ENCODE results near the gene PSAT1. TPM values are rescaled to one million over a fixed set of nuclear protein-coding genes. Genes with fewer than 3 reads are reported as not detected.

The PSAT1 gene
- total RNA-seq, 1 donor: 175 TPM

DNA sequence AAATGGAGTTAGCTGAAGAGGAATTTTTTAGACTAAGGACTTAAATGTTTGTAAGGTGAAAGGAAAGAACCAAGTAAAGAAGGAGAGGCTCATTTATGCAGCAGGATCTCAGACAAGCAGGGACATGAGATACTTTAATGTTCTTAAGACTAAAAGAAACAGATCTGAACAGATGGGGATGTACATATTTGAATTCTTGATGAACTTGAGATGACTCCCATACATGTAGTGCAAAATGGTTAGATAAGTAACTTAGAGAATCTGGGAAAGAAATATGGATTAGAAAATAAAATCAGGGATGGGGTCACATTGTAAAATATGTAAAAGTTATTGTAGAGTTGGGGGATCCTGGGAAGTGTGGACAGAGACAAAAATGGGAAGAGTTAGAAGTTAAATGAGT, 27.1 kb upstream of the PSAT1 start:
- no peak overlapping the region for H3K4me3 ChIP-seq (ENCODE audit: insufficient read depth, low read length)
- no peak overlapping the region for H3K27ac ChIP-seq (ENCODE audit: low read depth, low read length)
- peaks cover 24% of the 10 kb centered on the region for H3K36me3 ChIP-seq (ENCODE audit: insufficient read depth, low read length)
- H3K9me3 ChIP-seq (ENCODE audit: low read depth, low read length): no peaks in the 10 kb centered on the region
- no peaks in the 10 kb centered on the region for H3K79me2 ChIP-seq (ENCODE audit: insufficient read depth, low read length)
- TF ChIP-seq, protein P1, sequence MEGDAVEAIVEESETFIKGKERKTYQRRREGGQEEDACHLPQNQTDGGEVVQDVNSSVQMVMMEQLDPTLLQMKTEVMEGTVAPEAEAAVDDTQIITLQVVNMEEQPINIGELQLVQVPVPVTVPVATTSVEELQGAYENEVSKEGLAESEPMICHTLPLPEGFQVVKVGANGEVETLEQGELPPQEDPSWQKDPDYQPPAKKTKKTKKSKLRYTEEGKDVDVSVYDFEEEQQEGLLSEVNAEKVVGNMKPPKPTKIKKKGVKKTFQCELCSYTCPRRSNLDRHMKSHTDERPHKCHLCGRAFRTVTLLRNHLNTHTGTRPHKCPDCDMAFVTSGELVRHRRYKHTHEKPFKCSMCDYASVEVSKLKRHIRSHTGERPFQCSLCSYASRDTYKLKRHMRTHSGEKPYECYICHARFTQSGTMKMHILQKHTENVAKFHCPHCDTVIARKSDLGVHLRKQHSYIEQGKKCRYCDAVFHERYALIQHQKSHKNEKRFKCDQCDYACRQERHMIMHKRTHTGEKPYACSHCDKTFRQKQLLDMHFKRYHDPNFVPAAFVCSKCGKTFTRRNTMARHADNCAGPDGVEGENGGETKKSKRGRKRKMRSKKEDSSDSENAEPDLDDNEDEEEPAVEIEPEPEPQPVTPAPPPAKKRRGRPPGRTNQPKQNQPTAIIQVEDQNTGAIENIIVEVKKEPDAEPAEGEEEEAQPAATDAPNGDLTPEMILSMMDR (IDR thresholded peaks at IDR 0.05; ENCODE audit: extremely low read depth, low read depth, low read length): no peak
- H3K4me2 ChIP-seq (ENCODE audit: insufficient read depth, low read length): no peak overlapping the region
- peak; percentile 60 for DNase-seq (ENCODE audit: insufficient read length, low spot score, missing footprints)
- no peaks in the 10 kb centered on the region for H4K20me1 ChIP-seq (ENCODE audit: insufficient read depth, low read length)
- no peaks in the 10 kb centered on the region for H3K4me1 ChIP-seq (ENCODE audit: insufficient read depth, low read length)
- no peaks in the 10 kb centered on the region for H3K27me3 ChIP-seq (ENCODE audit: insufficient read depth, low read length)
- no peak overlapping the region for H2AFZ ChIP-seq (ENCODE audit: low read length)

DNA sequence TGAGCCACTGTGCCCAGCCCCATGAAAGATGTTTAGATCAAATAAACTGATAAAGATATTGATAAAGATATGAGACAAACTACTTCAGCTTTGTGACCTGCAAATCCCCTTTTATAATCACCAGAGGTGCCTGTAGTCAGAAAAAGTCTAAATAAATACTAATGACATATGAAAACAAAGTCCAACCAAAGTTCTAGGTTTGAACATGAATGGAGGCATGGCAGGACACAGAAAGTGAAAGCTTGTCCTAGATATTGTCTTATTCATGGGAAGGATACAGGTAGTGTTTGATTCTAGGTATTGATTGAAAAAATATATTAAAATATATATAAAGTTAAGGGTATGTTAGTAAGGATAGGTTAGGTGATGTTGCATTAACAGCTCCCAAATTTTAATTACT, 24.6 kb upstream of the PSAT1 start:
- Histone ChIP-seq H3K27me3 (ENCODE audit: insufficient read depth, low read length) (no peaks in the 10 kb centered on the region), H3K4me3 (ENCODE audit: insufficient read depth, low read length) (no peak overlapping the region), H2AFZ (ENCODE audit: low read length) (no peak overlapping the region), H3K4me2 (ENCODE audit: insufficient read depth, low read length) (no peak overlapping the region), H3K27ac (ENCODE audit: low read depth, low read length) (no peak overlapping the region), H4K20me1 (ENCODE audit: insufficient read depth, low read length) (no peaks in the 10 kb centered on the region), H3K36me3 (ENCODE audit: insufficient read depth, low read length) (peaks cover 4% of the 10 kb centered on the region), H3K4me1 (ENCODE audit: insufficient read depth, low read length) (no peaks in the 10 kb centered on the region), H3K9me3 (ENCODE audit: low read depth, low read length) (no peaks in the 10 kb centered on the region), H3K79me2 (ENCODE audit: insufficient read depth, low read length) (no peaks in the 10 kb centered on the region)
- TF ChIP-seq, protein P1 (IDR thresholded peaks at IDR 0.05; ENCODE audit: extremely low read depth, low read depth, low read length): no peak
- no peak for DNase-seq (ENCODE audit: insufficient read length, low spot score, missing footprints)

DNA sequence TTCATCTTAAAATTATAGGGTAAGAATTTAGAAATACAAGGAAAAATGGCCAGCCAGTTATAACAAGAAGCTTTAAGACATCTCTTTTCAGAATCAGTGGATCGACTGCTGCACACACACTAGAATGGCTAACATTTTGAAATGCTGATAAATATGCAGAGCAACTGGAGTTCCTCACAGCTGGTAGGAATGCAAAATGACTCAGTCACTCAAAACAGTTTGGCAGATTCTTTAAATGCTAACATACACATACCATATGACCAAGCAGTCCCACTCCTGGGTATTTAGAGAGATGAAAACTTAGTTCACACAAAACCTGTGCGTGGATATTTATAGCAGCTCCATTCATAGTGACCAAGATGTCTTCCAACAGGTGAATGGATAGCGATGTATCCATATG, 23.2 kb upstream of the PSAT1 start:
- H3K36me3 ChIP-seq (ENCODE audit: insufficient read depth, low read length): no peaks in the 10 kb centered on the region
- DNase-seq (ENCODE audit: insufficient read length, low spot score, missing footprints): peak; percentile 49
- no peaks in the 10 kb centered on the region for H3K79me2 ChIP-seq (ENCODE audit: insufficient read depth, low read length)

DNA sequence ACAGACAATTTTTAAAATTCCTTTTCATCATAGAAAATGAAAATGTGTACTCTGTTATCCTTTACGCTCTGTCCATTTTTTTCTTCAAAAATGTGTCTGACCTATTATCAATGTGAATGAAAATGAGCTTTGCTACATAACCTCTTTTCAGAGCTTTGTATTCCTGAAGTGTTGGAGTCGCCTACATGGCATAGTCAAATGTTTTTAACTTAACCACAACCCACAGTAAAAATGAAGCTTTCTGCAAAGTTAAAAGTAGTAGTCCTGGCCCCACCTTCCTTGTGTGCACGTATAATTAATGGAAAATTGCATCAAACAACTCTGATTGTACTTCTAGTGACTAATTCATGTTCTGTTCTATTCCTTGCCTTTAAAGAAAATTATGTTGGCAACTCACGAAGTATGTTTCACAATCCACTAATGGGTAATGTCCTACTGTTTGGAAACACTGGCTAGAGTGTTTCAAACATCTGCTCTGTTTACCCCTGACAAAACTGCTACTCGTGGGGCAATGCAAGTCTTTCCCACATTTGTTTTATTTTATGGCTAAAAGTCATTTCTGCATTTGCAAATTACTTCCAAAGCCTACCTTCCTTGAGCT, 18.6 kb upstream of the PSAT1 start:
- H2AFZ ChIP-seq (ENCODE audit: low read length): no peak overlapping the region
- H3K79me2 ChIP-seq (ENCODE audit: insufficient read depth, low read length): no peaks in the 10 kb centered on the region
- DNase-seq (ENCODE audit: insufficient read length, low spot score, missing footprints): no peak
- H3K9me3 ChIP-seq (ENCODE audit: low read depth, low read length): no peaks in the 10 kb centered on the region
- H3K4me3 ChIP-seq (ENCODE audit: insufficient read depth, low read length): no peak overlapping the region
- no peaks in the 10 kb centered on the region for H3K4me1 ChIP-seq (ENCODE audit: insufficient read depth, low read length)
- peak overlapping the region; percentile 7 for H3K4me2 ChIP-seq (ENCODE audit: insufficient read depth, low read length)
- no peaks in the 10 kb centered on the region for H3K27me3 ChIP-seq (ENCODE audit: insufficient read depth, low read length)
- H4K20me1 ChIP-seq (ENCODE audit: insufficient read depth, low read length): no peaks in the 10 kb centered on the region
- no peaks in the 10 kb centered on the region for H3K36me3 ChIP-seq (ENCODE audit: insufficient read depth, low read length)
- TF ChIP-seq, protein P1 (IDR thresholded peaks at IDR 0.05; ENCODE audit: extremely low read depth, low read depth, low read length): no peak
- no peak overlapping the region for H3K27ac ChIP-seq (ENCODE audit: low read depth, low read length)

More for the DNA sequence above, 23.2 kb upstream of the PSAT1 start:
- H3K4me1 ChIP-seq (ENCODE audit: insufficient read depth, low read length): no peaks in the 10 kb centered on the region
- H3K4me2 ChIP-seq (ENCODE audit: insufficient read depth, low read length): no peak overlapping the region
- H3K4me3 ChIP-seq (ENCODE audit: insufficient read depth, low read length): no peak overlapping the region
- H3K9me3 ChIP-seq (ENCODE audit: low read depth, low read length): no peaks in the 10 kb centered on the region
- TF ChIP-seq, protein P1 (IDR thresholded peaks at IDR 0.05; ENCODE audit: extremely low read depth, low read depth, low read length): no peak
- no peaks in the 10 kb centered on the region for H4K20me1 ChIP-seq (ENCODE audit: insufficient read depth, low read length)
- no peak overlapping the region for H3K27ac ChIP-seq (ENCODE audit: low read depth, low read length)
- H2AFZ ChIP-seq (ENCODE audit: low read length): no peak overlapping the region
- no peaks in the 10 kb centered on the region for H3K27me3 ChIP-seq (ENCODE audit: insufficient read depth, low read length)

All from osteoblast (primary cell).